Measurements from ENCODE around the gene PLXNA4.

The PLXNA4 gene

DNA sequence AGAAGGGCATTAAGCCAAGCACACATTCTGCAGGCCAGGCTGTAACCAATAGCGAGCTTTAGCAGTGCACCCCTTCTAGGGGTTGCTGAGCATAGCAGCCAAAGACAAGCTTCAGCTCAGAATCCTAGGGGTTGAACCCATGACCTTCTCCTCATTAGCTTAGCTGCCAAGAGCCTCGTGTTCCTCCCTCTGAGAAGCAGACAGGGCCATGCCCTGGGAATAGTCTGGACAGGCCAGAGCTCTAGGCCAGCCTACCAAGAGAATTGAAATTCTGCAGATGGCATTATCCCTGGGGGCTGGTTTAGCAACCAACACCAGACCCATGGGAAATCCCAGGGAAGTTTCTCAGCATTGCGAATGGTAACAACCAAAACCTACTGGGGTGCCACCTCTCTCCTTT is 77.2 kb downstream of the PLXNA4 start:
- TF ChIP-seq, protein P1, sequence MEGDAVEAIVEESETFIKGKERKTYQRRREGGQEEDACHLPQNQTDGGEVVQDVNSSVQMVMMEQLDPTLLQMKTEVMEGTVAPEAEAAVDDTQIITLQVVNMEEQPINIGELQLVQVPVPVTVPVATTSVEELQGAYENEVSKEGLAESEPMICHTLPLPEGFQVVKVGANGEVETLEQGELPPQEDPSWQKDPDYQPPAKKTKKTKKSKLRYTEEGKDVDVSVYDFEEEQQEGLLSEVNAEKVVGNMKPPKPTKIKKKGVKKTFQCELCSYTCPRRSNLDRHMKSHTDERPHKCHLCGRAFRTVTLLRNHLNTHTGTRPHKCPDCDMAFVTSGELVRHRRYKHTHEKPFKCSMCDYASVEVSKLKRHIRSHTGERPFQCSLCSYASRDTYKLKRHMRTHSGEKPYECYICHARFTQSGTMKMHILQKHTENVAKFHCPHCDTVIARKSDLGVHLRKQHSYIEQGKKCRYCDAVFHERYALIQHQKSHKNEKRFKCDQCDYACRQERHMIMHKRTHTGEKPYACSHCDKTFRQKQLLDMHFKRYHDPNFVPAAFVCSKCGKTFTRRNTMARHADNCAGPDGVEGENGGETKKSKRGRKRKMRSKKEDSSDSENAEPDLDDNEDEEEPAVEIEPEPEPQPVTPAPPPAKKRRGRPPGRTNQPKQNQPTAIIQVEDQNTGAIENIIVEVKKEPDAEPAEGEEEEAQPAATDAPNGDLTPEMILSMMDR (IDR thresholded peaks at IDR 0.05; ENCODE audit: low read depth, low read length) = no peak
- peak; percentile 84 for DNase-seq
- Histone ChIP-seq H3K4me1 (peaks cover 48% of the 10 kb centered on the region), H3K27me3 (no peaks in the 10 kb centered on the region), H3K4me3 (ENCODE audit: low read depth, low read length) (no peak overlapping the region), H3K36me3 (no peaks in the 10 kb centered on the region), H3K9me3 (no peaks in the 10 kb centered on the region)

DNA sequence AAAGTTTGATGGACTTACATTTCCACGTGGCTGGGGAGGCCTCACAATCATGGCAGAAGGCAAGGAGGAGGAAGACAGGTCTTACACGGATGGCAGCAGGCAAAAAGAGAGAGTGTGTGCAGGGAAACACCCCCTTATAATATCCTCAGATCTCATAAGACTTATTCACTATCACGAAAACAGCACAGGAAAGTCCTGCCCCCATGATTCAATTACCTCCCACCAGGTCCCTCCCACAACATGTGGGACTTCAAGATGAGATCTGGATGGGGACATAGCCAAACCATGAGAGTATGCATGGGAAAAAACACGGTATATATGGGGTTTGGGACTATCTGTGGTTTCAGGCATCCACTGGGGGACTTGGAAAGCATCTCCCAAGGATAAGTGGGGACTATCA is 78.0 kb downstream of the PLXNA4 start:
- DNase-seq = peak; percentile 49
- H3K4me1 ChIP-seq = peaks cover 52% of the 10 kb centered on the region
- no peaks in the 10 kb centered on the region for H3K27me3 ChIP-seq
- no peaks in the 10 kb centered on the region for H3K36me3 ChIP-seq
- H3K4me3 ChIP-seq (ENCODE audit: low read depth, low read length) = no peak overlapping the region
- H3K9me3 ChIP-seq = no peaks in the 10 kb centered on the region
- TF ChIP-seq, protein P1 (IDR thresholded peaks at IDR 0.05; ENCODE audit: low read depth, low read length) = no peak

DNA sequence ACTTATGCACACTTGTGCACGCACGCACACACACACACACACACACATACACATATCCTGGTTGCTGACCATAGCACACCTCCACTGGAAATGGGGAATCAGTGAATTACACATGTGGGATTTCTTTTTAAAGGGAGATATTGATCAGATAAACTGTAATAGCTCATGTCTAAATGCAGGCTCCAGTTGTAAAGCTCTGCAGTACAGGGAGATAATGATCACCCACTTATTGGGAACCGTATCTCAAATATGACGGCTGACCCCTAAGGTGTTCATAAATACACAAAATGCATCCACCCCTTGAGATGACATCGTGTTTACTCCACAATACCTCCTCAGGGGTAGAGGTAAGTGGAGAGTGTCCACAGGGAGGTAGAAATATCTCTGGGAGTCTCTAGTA is 79.2 kb downstream of the PLXNA4 start:
- TF ChIP-seq, protein P1 (IDR thresholded peaks at IDR 0.05; ENCODE audit: low read depth, low read length) = no peak
- no peaks in the 10 kb centered on the region for H3K36me3 ChIP-seq
- no peaks in the 10 kb centered on the region for H3K27me3 ChIP-seq
- H3K4me1 ChIP-seq = peaks cover 59% of the 10 kb centered on the region
- H3K9me3 ChIP-seq = no peaks in the 10 kb centered on the region
- no peak for DNase-seq
- peak overlapping the region; percentile 13 for H3K4me3 ChIP-seq (ENCODE audit: low read depth, low read length)

DNA sequence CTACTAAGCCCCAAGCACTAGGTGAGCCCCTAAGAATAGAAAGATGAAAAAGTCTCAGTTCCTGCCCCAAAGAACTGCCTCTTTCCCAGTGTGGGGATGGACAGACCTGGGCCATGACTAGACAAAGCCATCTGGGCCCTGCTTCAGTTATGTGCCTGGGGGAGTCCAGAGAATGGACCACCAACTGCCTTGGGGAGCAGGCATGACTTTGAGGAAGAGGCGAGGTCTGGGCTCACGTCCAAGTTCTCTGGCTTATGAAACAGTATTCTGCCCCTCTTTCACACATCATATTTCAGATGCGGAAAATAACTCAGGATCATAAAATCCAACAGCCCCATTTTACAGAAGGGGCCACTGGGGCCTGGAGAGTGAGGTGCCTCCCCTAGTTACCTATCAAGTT is 80.3 kb downstream of the PLXNA4 start:
- TF ChIP-seq, protein P1 (IDR thresholded peaks at IDR 0.05; ENCODE audit: low read depth, low read length) = no peak
- Histone ChIP-seq H3K4me1 (peaks cover 56% of the 10 kb centered on the region), H3K36me3 (peaks cover 3% of the 10 kb centered on the region), H3K9me3 (no peaks in the 10 kb centered on the region), H3K27me3 (no peaks in the 10 kb centered on the region), H3K4me3 (ENCODE audit: low read depth, low read length) (no peak overlapping the region)
- no peak for DNase-seq

DNA sequence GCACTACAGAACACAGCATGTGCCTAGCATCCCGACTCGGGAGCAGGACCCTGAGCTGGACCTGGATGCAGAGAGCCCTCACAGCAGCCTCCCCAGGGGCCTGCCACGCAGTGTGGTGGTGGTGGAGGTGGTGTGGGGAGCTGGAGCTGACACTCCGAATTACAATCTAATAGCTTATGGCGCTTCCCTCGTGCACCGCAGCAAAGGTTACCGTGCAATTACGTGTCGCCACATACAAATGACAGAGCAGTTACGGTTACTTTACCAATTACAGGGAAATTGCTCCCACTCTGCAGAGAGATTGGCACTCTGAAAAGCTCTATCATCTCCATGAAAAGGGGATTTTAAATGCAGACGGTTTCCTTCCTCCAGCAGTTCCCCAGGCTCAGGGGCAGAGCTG is 81.8 kb downstream of the PLXNA4 start:
- DNase-seq = no peak
- no peaks in the 10 kb centered on the region for H3K27me3 ChIP-seq
- H3K4me3 ChIP-seq (ENCODE audit: low read depth, low read length) = no peak overlapping the region
- peaks cover 8% of the 10 kb centered on the region for H3K36me3 ChIP-seq
- H3K4me1 ChIP-seq = peaks cover 42% of the 10 kb centered on the region
- H3K9me3 ChIP-seq = no peaks in the 10 kb centered on the region
- TF ChIP-seq, protein P1 (IDR thresholded peaks at IDR 0.05; ENCODE audit: low read depth, low read length) = no peak

DNA sequence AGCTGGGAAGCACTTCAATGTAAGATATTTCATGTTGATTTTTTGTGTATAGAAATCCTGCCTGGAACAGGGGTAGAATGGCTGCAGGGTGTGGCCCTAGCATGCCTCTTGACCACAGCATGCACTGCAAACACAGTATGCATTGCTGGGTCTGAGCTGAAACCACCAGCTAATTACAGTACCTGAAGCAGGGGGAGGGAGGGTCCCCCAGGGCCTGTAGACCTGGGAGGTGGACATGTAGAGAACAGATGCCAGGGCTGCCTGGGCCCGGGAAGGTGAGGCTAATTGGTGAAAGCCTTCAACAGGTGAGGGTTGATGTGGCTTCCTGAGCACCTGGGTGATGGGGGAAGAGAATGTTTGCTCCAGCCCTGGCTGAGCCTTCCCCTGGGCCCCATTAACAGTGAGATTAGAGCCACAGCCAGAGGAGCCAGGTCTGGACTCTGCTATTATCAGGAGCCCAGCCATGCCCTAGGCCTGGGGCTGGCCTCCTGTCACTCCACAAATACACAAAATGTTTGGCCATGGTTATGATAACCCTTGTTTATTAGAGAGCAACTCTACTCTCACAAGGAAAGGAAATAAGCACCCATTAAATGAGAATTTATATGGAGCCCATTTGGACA is 83.3 kb downstream of the PLXNA4 start:
- H3K27me3 ChIP-seq = no peaks in the 10 kb centered on the region
- H3K9me3 ChIP-seq = 0 out of 2 replicates have a peak, but pooled peaks cover 2% of the 10 kb centered on the region
- H3K4me3 ChIP-seq (ENCODE audit: low read depth, low read length) = no peak overlapping the region
- peaks cover 34% of the 10 kb centered on the region for H3K4me1 ChIP-seq
- TF ChIP-seq, protein P1 (IDR thresholded peaks at IDR 0.05; ENCODE audit: low read depth, low read length) = no peak
- peak; percentile 77 for DNase-seq
- peaks cover 24% of the 10 kb centered on the region for H3K36me3 ChIP-seq
